Globus pallidus (tissue), 1 donor: ENCODE measurements around the gene STAU1.
"Not testable (repeated sequence)": the region's sequence is repeated elsewhere in the genome, so short reads cannot be mapped to it uniquely, and the experiment has no call there.

Source experiments
- DNase-seq: peaks from one replicate; pipeline ENCODE4 v3.0.0-alpha.2; 2015; ENCODE audit warnings: low spot score

Gene STAU1

GRCh38 chr20:49203746-49204145, 15.6 kb upstream of the STAU1 start:
- no peak for DNase-seq

GRCh38 chr20:49203011-49203410, 14.9 kb upstream of the STAU1 start:
- DNase-seq = no peak

DNA sequence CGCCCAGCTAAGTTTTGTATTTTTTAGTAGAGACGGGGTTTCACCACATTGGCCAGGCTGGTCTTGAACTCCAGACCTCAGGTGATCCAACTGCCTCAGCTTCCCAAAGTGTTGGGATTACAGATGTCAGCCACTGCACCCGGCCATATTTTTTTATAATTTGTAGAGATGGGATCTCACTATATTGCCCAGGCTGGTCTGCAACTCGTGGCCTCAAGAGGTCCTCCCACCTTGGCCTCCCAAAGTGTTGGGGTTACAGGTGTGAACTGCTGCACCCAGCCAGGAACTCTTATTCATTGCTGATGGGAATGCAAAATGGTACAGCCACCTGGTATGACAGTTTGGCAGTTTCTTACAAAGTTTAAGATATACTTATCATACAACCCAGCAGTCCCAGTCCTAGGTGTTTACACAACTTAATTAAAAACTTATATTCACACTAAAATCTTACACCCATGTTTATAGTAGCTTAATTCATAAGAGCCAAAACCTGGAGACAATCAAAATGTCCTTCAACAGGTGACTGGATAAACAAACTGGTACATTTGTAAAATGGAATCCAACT, 11.7 kb upstream of the STAU1 start:
- no peak for DNase-seq

DNA sequence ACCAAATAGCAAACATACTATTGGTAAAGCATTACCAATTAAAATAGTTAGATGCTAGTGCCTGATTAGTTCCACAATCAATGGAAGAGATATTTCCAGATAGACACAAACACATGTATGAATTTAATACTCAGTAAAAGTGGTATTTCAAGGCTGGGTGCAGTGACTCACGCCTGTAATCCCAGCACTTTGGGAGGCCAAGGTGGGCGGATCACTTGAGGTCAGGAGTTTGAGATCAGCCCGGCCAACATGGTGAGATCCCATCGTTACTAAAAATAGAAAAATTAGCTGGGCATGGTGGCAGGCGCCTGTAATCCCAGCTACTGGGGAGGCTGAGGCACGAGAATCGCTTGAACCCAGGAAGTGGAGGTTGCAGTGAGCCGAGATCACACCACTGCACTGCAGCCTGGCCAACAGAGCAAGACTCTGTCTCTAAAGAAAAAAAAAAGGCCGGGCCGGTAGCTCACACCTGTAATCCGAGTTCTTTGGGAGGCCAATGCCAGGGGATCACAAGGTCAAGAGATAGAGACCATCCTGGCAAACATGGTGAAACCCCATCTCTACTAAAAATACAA, 4.9 kb upstream of the STAU1 start:
- DNase-seq = not testable (repeated sequence)

- DNase-seq = no peak
Observed at GRCh38 chr20:49187330-49187850, 744 bp downstream of the STAU1 start.

DNA sequence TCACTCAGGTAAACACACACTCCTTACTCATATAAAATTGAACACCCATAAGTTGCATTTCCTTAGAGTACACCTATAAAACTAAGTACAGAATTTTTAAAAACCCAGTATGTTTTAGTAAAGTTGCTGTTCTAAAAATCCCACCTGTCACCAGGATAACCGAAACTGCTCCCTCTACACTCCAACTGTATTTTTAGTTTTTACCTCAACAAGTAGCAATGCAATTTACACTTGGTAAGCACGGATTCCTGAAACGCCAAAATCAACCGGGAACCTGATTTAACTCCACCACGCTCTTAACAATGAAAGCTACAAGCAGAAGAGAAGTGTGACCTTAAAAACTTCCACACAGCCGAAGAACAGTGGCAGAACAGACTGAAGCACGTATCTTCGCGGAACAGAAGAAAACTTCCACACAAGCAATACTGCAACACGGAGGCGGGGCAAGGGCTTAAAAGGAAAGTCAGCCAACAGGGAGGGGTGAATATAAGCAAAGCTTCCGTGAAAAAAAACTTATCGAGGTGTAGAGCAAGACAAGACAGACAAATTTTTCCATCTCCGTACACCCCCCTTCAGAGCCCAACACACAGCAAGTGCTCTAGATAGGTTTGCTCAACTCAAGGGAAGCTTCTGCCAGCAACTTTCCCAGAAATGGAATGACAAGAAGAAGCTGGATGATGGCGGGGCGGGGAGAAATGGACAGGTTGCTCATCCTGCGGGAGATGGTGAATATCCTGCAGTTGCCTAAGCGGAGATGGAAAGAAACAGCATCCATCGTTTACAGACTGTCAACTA, 1.4 kb downstream of the STAU1 start:
- peak; percentile 45 for DNase-seq

DNA sequence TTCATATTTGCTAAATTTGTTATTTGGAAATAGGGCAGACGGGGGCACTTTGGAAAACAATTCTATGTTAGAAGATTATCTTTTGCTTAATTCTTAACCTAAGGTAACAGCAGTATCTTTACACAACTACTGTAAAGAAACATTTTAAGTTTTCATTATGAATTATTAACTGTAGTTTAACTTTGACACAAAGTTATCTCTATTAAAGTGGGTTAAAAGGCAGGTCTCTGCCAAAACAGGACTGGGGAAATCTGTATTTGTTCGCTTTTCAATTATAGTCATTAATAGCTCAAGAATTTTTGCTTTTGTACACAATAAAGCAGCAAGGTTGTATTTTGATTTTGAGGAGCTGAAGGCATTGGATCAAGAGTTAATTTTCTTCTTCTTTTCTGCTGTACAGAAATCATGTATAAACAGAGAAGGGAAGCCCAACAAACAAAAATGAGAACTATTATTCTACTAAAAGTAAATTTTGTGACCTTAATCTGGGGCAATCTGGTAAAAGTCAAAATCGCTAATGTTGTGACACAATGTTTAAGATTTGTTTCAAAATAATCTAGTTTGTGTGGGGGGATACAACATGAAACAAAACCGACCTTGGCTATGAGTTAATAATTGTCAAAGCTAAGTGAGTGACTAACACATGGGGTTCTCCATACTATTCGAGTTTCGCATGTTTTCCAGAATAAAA, 2.9 kb downstream of the STAU1 start:
- no peak for DNase-seq

DNA sequence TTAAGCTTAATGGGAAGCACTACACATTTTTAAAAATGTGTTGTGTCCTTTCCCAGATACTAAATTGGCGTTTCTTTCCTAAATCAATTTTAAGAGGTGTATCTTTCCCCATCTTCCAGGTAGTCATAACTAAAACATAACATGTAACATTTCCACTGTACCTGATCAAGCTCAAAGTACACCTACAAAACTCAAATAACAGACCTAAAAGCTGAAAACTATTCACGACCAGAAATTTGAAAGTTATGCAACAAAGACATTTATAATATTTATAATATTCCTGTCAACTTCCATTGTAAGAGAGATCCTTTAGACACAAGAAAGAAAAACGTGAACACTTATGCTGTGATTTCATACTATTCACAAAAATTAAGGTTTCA, 3.5 kb downstream of the STAU1 start:
- DNase-seq = no peak

DNA sequence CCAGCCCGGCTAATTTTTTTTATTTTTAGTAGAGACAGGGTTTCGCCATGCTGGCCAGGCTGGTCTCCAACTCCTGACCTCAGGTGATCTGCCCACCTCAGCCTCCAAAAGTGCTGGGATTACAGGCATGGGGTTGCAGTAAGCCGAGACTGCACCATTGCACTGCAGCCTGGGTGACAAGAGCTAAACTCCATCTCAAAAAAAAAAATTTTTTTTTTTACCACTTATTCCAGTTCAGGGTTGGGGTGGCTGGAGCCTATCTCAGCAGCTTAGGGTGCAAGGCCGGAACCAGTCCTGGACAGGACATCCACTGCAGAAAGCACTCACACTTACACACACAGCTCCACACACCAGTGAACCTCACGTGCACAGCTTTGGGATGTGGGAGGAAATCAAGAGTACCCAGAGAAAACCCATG, 4.0 kb downstream of the STAU1 start:
- DNase-seq = not testable (repeated sequence)

- no peak for DNase-seq
Observed at GRCh38 chr20:49183444-49183843, 4.7 kb downstream of the STAU1 start.

GRCh38 chr20:49181265-49181877, 6.8 kb downstream of the STAU1 start:
- DNase-seq = no peak

DNA sequence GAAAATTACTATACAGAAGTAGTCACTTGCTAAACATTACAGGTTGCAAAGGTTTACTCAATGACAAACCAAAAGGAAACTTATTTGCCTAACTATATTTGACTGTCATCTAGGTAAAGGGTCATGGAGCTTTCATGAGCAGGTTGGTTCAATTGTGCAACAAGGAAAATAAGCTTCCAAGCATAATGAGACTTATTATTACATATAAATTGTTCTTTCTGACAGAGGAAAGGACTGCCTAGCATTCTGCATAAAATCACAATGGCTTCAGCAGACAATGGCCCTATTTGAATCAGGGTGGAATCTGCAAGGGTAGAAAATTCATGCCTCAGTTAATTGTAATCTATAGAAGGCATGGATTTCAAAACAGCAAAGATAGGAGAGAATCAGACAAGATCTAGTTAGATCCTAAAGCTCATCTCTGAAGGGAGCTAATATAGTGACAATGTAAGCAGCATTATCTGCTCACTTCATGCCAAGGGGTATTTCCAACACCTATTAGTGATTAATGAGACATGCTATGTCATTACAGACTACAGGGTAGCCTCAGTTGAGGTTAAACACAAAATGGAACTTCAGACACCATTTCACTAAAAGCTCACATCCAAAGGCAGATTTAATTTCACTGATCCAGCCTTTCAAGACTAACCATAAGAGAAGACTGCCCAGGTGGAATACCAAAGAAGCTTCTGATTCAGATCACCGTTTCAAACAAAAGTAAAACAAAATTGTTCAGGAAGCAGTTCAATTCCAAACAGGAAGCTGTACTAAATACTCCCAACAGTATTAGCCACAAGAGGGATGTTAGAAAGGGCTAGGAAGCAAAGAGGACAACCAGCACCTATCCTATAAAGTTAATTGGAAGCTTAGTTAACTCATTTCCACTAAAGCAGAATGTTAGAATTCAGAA, 8.5 kb downstream of the STAU1 start:
- DNase-seq = peak; percentile 38

GRCh38 chr20:49174183-49174582, 14.0 kb downstream of the STAU1 start:
- DNase-seq = no peak

GRCh38 chr20:49172413-49172812, 15.7 kb downstream of the STAU1 start:
- no peak for DNase-seq

DNA sequence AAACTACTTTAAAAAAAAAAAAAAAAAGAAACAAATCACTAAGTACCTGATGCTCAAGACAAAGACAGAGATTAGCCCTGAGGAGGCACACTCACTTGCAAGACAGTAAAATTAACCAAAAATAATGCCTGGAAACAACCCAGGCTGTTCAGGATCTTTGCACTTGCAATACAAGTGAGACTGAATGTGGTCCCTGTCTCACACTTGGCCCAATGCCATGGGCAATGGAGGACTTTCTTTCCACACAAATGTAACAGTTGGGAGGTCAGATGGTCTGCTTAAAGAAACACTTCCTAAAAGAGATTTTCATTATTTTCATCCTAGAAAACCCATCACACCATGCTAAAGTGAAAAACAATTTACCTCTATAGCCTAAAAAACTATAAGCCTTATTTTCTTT, 16.2 kb downstream of the STAU1 start:
- peak; percentile 48 for DNase-seq

- DNase-seq = no peak
Observed at GRCh38 chr20:49170714-49171113, 17.4 kb downstream of the STAU1 start.

DNA sequence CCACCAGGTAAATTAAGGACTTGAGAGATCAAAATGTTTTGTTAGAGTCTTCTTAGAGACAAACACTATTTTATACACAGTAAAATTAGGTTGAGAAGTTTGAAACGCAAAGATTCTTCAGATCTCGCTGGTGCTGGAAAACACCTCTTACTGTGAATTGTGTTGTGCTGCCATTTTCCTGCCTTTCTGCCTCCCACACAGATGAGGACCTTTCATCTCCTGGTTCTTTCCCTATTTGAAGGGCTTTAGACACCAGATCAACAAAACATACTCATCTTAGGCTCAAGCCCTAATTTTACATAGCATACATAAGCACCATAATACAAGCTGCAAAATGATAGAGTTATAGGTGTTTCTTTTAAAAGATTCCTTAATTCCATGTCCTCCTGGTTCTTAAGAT, 18.6 kb downstream of the STAU1 start:
- no peak for DNase-seq

- not testable (repeated sequence) for DNase-seq
Observed at GRCh38 chr20:49168864-49169263, 19.3 kb downstream of the STAU1 start.

- no peak for DNase-seq
Observed at GRCh38 chr20:49167811-49168507, 20.2 kb downstream of the STAU1 start.
